Cardiac fibroblast (primary cell): ENCODE measurements around the gene SUSD5.
"Not testable (repeated sequence)": the region's sequence is repeated elsewhere in the genome, so short reads cannot be mapped to it uniquely, and the experiment has no call there.

Experiments used
- DNase-seq, 2 donors: peaks; one replicate each; pipeline versions ENCODE4 v3.0.0 to v3.0.0-alpha.2; 2010; ENCODE audit warnings: low read depth in 2 of 2
- H3K4me3 ChIP-seq, 2 donors: replicated peaks in 1 of 2; 1 replicate in 1 of 2; 2 replicates in 1 of 2; pipeline ENCODE4 v1.5.1; 2011; ENCODE audit warnings: low read depth in 2 of 2, low read length in 2 of 2, mild to moderate bottlenecking in 2 of 2, moderate library complexity in 1 of 2
- CTCF ChIP-seq: IDR thresholded peaks from one replicate; pipeline ENCODE4 v1.5.1; 2011; ENCODE audit warnings: low read depth, mild to moderate bottlenecking, low read length, inconsistent platforms

The SUSD5 gene

GRCh38 chr3:33173103-33173502 lies 45.5 kb downstream of the SUSD5 start:
- no peak for DNase-seq
- no peak overlapping the region for H3K4me3 ChIP-seq
- TF ChIP-seq CTCF: no peak

DNA sequence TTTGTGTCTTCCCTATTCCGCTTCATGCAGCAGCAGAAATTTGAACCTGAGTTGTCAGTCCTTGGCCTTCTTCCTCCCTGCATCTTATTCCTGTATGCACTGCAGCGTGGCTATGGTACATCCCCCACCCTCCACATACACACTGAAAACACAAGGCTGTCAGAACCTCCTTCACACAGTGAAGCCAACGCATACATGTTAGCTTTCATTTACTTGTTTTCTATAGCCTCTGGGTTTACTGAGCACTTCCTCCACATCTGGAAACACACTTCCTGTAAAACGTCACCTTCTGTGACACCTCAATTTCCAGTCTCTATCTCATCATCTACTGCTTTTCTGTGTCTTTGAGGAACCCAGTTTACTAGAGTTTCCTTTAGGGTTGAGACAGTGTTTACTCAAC lies 47.0 kb downstream of the SUSD5 start:
- TF ChIP-seq CTCF: no peak
- H3K4me3 ChIP-seq: no peak overlapping the region
- no peak for DNase-seq

DNA sequence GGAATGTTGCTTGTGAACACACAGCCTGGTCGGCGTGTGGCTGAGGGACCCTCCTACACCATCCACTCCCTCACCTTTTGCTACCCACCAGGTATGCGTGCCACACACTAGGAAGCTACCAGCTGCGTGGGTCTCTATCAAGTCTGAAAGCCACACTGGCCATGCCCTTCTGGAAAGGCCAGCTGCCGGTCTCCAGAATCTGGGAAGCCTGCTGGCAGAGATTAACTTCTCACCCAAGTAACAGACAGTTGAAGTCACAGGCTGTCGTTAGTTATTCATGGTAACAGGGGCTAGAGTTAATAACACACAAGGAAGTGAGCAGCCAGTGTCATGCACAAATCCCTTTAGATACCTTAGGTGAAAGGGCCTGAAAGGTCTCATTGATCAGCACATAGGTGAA lies 48.1 kb downstream of the SUSD5 start:
- no peak for DNase-seq
- TF ChIP-seq CTCF: no peak
- no peak overlapping the region for H3K4me3 ChIP-seq

GRCh38 chr3:33167716-33168336 lies 50.8 kb downstream of the SUSD5 start:
- no peak for DNase-seq
- TF ChIP-seq CTCF: no peak
- no peak overlapping the region for H3K4me3 ChIP-seq

- no peak for TF ChIP-seq CTCF
- DNase-seq: no peak
- no peak overlapping the region for H3K4me3 ChIP-seq
Observed at GRCh38 chr3:33167284-33167683, 51.3 kb downstream of the SUSD5 start.

DNA sequence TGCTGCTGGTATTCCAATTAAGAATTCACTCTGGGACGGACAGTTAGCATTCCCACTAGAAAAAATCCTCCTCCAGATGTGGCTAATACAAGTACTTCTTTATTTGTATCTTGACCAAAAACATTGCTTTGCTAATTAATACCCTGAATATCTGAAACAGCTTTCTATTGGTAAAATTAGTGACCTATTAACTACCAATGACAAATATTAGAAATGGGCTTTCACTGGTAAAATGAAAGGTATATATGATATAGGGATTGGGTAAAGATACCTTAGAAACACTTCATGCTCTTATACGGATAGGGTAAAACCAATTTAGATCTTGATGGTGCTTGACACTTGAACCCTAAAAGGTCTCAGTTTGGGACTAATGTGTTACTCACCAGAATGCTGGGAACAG lies 52.5 kb downstream of the SUSD5 start:
- TF ChIP-seq CTCF: no peak
- DNase-seq: no peak
- no peak overlapping the region for H3K4me3 ChIP-seq

GRCh38 chr3:33165372-33165771 lies 53.2 kb downstream of the SUSD5 start:
- no peak for TF ChIP-seq CTCF
- DNase-seq: no peak
- no peak overlapping the region for H3K4me3 ChIP-seq

GRCh38 chr3:33162621-33163020 lies 56.0 kb downstream of the SUSD5 start:
- H3K4me3 ChIP-seq, DNase-seq: not testable (repeated sequence)
